ENCODE data around the gene CFDP1.

The CFDP1 gene

DNA sequence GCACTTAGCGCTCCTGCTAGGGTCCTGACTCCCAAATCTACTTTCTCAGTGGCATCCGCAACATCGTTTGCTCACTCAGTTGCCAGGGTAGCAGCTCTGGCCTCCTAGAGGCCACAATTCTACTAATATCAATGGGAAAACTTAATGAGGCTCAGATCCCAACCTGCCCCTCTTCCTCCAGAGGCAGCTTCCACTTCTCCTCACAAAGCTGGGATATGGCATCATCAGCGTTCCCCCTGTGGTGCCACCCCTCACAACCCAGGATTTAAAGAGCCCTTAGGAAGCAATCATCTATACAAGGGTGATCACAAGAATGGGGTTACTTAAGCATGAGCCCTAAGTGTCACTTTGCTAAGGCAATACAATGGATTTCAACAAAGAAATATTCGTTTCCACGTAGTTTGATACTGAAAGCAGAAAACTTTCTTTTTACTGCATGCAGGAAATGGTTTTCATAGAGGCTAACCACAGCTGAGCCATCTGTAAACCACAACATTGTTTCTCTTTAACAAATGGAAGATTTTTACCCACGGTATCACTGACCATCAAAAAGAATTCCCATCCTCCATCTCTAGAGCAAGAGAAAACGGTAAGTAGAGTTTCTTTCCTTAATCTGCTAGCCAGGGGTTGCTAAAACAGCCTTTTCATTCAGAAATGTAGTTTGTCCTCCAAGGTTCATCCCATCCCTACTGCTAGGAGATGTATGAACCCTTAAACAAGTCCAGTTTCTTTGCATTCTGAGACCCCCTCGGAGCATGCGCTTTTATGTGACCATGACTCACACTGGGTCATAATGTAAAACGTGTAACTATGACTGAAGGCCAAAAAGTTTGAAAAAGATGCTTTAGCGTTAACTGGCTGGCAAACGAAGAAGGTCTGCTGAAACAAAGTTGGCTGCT is 113.5 kb downstream of the CFDP1 start:
- peak; percentile 85 for DNase-seq (ENCODE audit: low read depth)

GRCh38 chr16:75318737-75319136 is 114.6 kb downstream of the CFDP1 start:
- no peak for DNase-seq (ENCODE audit: low read depth)

GRCh38 chr16:75317532-75317931 is 115.8 kb downstream of the CFDP1 start:
- no peak for DNase-seq (ENCODE audit: low read depth)

DNA sequence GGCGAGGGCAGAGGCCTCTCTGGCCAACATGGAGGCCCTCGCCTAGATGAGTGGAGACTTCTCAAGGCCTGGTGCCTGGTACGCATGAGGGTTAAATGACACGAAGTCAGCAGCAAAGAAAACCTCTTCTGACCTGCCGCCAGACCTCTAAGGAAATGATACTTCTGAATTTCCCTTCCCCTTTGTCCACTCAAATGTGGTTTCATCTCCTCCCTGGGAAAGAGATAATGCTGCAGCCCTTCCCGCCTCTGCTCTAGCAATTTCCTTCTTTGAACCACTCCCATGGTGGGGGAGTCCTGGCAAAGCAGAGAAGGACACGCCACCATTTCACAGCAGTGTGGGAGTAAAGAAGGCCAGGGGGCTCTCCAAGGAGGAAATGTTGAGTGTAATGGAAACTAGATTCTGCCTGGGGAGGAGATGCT is 116.2 kb downstream of the CFDP1 start:
- DNase-seq (ENCODE audit: low read depth), result no peak

DNA sequence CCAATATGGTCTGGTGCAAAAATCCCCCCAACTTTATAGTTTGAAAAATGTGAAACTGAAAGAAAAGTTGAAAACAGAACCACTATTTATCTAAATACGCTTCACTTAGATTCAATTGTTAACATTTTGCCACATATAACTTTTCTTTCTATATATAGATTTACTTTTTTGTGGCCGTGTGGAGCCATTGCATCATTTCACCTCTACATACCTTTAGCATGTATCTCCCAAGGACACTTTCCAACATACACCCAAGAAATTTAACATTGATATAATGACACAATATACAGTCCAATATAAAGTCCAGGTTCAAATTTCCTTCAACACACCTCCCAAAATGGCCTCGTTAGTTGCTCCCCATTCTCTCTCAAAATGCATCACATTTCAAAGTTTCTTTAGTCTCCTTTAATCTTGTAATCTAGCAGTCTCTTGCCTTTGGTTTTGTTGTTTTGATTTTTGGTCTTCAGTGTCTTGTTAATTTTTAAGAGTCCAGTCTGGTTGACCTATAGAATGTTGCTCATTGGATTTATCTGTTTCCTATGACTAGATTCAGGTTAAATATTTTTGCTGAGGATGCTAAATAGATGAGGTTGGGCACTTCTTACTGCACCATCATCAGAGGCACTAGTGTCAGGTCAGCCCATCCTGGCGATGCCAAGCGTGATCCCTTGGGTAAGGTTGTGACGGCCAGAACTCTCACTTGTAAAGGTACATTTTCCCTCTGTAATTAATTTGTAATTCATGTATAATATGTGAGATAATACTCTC is 117.6 kb downstream of the CFDP1 start:
- DNase-seq (ENCODE audit: low read depth), result no peak

DNA sequence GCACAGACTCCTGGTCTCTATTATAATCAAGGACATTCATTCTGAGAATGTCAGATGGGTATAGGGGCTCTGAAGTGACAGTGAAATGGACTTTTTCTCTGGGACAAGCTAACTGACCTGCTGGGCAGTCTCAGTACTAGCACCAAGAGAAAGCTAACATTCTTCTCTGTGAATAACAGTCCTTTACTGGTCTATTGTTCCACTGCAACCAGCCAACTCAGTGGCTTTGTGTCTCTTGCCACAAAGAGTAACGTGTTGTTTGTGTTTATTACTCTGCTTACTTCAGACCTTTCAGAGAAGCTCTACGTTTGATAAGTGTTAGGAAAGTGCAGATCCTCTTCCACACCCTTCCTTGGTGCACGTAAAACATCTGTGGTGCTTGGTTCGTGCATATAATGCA is 120.4 kb downstream of the CFDP1 start:
- no peak for DNase-seq (ENCODE audit: low read depth)

DNA sequence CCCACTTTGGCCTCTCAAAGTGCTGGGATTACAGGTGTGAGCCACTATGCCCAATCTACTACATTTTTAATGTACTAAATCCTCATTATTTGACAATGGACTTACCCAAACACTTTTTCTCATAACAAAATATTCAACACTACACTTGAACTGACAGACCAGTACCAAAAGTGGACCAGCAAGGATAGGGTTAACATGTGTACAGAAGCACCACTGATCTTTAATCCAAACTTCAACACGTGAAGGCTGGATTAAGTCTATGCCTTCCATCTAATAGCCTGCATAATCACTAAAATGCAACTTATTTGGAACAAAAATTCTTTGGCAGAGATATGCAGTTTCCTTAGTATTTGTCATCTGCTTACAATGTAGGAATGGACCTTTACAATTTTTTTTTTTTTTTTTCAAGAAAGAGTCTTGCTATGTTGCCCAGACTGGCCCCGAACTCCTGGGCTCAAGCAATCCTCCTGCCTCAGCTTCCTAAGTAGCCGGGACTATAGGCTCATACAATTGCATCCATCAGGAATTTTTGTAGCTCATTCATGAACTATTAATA is 121.8 kb downstream of the CFDP1 start:
- peak; percentile 17 for DNase-seq (ENCODE audit: low read depth)

DNA sequence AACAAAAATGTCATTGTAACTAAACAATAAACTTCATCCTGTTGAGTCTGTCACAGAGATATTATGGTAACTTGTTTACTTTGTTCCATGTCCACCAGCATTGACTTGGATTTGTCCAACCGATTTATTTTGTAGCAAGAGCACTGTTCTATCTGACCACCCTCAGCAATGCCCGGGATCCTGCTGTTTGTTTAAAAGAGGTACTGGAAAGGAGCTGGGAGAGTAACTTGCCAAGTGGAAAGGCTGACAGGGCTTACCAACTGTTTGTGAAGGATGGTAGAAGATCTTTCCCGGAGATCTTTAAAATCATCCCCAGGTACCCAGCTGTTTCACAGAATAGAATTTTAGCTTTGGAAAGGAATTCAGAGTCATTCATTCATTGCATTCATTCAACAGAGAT is 122.8 kb downstream of the CFDP1 start:
- DNase-seq (ENCODE audit: low read depth), result no peak

DNA sequence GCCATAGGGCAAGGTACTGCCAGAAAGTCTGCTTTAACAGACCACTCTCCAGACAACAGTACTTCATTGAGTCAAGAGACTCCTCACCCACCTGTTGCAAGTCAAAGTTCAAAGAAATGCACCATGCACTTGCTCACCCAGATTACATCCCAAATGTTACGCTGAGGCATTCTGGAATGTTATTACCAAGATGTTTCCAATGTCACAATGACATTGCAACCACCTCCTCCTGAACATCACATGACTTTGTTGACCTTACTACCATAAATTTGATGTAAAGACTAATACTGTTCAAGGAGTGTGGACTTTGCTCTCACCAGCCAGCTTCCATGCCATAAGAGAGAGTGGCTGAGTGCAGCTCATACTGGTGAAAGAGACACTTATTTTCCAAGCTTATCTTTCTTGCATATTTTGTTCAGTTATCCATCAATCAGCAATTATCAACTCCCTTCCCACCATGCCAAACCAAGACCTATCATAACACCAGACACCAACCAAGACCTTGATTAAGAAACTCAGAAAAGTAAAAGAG is 123.3 kb downstream of the CFDP1 start:
- no peak for DNase-seq (ENCODE audit: low read depth)

DNA sequence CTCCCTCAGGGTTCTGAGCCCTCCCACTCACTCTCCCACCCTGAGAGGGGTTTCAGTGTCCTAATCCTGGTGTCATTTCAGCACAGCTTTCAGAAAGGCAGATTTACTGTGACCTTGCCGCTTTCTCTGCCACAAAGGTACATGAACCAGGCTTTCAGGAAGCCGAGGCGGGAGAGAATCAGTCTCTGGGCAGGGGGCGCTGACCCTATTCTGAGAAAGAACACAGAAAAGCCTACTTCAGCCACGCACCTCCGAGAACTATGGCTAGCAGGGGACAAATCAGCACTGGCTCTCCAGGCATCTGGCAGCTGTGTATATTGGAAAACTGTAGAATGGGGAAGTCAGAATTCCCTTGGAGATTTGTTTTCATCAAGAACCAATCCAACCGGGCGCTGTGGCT is 124.1 kb downstream of the CFDP1 start:
- DNase-seq (ENCODE audit: low read depth), result no peak

GRCh38 chr16:75308011-75308410 is 125.3 kb downstream of the CFDP1 start:
- no peak for DNase-seq (ENCODE audit: low read depth)

DNA sequence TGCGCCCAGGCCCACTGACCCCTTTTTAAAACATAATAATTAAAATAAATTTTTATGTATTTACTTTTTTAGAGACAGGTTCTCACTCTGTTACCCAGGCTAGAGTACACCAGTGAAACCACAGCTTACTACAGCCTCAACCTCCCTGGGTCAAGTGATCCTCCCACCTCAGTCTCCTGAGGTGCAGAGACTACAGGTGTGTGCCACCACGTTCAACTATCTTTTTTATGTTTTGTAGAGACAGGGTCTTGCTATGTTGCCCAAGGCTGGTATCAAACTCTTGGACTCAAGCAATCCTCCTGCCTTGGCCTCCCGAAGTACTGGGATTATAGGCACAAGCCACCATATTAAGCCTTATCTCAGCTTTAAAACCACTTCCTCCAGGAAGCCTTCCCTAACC is 125.8 kb downstream of the CFDP1 start:
- no peak for DNase-seq (ENCODE audit: low read depth)

- no peak for DNase-seq (ENCODE audit: low read depth)
Observed at GRCh38 chr16:75306099-75306762, 127.1 kb downstream of the CFDP1 start.

DNA sequence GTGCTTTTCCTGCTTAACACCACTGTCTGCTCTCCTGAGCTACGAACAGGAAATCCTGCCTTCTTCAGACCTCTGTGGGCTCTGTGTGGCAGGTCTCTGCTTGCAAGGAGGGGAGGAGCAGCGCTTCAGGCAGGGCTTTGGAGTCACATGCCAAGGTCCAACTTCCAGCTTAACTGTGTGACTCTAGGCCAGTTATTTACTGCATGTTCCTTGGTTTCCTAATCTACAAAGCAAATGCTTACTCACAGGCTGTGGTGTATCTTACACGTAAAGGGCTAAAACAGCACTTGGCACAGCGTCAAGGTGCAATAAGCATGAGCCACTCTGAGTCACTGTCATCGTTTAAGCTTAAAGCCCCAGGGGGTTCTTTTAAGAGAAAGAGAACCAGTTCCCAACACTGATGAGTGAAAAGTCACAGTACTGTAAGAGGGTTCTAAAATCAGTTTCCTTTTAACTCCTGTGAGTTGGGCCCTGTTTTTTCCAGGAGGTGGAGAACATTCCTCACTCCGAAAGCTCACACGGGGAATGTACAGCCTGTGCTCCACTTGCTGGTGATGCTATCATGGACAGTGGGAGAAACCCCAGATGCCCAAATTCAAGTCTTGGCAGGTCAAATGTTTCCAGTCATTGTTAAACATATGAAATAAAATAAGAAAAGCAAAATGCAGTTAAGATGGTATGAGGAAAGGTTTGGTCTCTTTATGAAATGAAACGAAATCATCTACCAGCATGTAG is 127.8 kb downstream of the CFDP1 start:
- DNase-seq (ENCODE audit: low read depth), result peak; percentile 99

- peak; percentile 63 for DNase-seq (ENCODE audit: low read depth)
Observed at GRCh38 chr16:75304521-75305363, 128.6 kb downstream of the CFDP1 start.

- no peak for DNase-seq (ENCODE audit: low read depth)
Observed at GRCh38 chr16:75301804-75302203, 131.5 kb downstream of the CFDP1 start.

DNA sequence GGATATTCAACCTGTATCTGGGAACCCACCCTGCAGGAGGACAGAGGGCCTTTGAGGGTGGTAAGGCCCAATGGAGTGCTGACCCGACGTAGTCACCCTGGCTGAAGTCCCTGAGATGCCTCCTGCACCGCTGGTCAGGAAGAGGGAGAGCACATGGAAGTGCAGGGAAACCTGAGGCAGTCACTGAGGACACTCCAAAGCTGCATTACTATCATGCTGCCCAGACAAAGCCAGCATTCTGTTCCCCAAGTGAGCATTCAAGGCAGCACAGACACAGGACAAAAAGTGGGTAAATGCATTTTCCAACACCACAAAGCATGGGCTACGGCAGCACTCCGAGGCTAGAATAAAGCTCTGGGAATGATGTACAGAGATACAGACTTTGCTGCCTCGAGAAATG is 135.0 kb downstream of the CFDP1 start:
- DNase-seq (ENCODE audit: low read depth), result no peak

DNA sequence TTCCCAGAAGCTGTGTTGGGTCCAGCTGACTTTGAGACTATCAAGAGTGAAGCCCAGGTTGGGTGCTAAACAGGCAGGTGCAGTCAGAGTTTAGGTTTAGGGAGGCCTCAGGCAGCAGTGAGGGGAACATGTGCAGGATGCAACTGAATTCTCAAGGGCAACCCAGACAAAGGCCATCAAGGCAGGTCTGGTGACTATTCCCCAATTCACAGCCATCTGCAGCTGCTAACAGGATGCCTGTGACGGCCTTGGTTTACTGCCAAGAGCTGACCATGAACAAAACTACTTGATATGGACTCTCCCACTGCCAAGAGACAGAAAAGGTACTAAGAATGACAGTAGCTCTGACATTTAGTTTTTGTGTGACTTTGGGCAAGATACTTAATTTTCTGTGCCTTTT is 136.7 kb downstream of the CFDP1 start:
- no peak for DNase-seq (ENCODE audit: low read depth)

DNA sequence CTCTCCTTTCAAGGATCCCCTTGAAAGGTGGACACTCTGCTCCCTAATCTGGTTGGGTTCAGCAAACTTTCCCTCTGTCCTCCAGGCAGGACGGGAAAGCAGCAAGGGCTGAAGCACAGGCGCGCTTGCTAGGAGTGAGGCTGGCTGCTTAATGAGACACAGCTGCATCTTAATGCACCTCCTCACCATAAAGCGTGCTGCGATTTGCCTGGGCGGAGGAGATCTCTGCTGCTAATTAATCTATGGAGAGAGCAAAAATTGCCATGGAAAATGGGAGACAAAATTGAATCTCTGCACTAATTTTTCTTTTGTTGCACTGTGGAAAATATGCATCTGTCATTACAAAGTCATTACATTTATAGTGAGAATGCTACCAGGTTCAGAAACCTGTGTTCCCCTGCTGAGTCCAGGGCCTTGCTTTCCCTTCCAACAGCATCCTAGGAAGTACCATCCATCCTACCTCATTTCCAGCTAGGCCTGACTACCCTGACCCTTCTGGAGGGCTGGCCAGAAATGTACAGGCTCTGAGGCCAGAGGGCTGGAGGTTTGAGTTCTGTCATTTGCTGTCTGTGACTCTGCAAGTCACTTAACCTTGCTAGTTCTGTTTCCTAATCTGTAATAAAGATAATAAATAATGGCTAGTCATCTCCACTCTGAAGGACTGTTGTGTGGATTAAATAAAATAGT is 138.4 kb downstream of the CFDP1 start:
- DNase-seq (ENCODE audit: low read depth), result no peak

- DNase-seq (ENCODE audit: low read depth), result no peak
Observed at GRCh38 chr16:75293772-75294171, 139.5 kb downstream of the CFDP1 start.
